Measurements from ENCODE around the gene TTK.

Gene TTK

DNA sequence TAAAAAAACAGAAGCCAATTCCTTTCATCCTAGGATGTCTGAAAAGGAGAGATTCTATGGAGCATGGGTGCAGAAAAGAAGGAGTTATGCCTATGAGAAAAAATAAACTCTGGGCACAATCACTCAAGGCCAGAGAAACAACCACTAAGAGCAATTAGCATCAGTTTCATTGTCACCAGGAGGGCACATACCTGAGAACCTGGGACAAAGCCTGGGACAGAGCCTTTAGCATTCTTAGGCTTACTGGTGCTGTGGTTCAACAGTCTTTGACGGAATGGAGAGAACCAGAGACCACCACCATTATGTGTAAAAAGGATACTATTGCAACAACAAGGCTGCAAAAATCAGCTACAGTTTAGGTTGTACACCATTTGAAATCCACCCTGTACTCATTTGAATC, 72.6 kb downstream of the TTK start:
- TF ChIP-seq CTCF (IDR thresholded peaks at IDR 0.05): no peak
- H3K9ac ChIP-seq: no peak overlapping the region

DNA sequence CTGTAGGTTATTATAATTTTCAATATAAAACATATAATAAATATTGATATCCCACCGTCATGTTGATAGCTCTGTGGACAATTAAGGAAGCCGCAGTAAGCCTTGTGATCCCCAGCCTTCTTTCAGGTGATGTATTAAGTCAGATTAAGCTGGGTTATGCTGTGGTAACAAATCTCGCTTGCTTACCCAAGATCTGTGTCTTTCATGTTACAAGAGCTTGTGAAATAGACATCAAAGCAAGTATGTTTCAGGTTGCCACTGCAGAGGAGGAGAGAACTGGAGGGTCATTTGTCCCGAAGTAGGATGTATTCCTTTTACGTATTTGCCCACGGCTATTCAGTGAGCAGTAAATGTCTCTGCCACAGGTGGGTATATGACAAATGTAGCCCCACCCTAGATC, 84.2 kb downstream of the TTK start:
- no peak for TF ChIP-seq CTCF (IDR thresholded peaks at IDR 0.05)
- H3K9ac ChIP-seq: no peak overlapping the region
- H3K4me2 ChIP-seq (ENCODE audit: low read length): no peak overlapping the region
- no peaks in the 10 kb centered on the region for H3K27me3 ChIP-seq (ENCODE audit: control insufficient read depth, insufficient read depth, low read length)
- H2AFZ ChIP-seq: no peak overlapping the region
- H3K4me1 ChIP-seq: no peaks in the 10 kb centered on the region
- H3K9me3 ChIP-seq (ENCODE audit: control insufficient read depth, low read length): no peaks in the 10 kb centered on the region
- no peaks in the 10 kb centered on the region for H3K79me2 ChIP-seq
- H3K27ac ChIP-seq: no peak overlapping the region
- no peak overlapping the region for H3K4me3 ChIP-seq (ENCODE audit: low read depth, low read length)
- no peaks in the 10 kb centered on the region for H3K36me3 ChIP-seq (ENCODE audit: control insufficient read depth, insufficient read depth, low read length)

More for the DNA sequence above, 72.6 kb downstream of the TTK start:
- Histone ChIP-seq H3K27me3 (ENCODE audit: control insufficient read depth, insufficient read depth, low read length) (no peaks in the 10 kb centered on the region), H2AFZ (no peak overlapping the region), H3K4me1 (no peaks in the 10 kb centered on the region), H3K36me3 (ENCODE audit: control insufficient read depth, insufficient read depth, low read length) (no peaks in the 10 kb centered on the region), H3K4me3 (ENCODE audit: low read depth, low read length) (no peak overlapping the region), H3K4me2 (ENCODE audit: low read length) (no peak overlapping the region), H3K79me2 (no peaks in the 10 kb centered on the region), H3K9me3 (ENCODE audit: control insufficient read depth, low read length) (no peaks in the 10 kb centered on the region), H3K27ac (no peak overlapping the region)

GRCh38 chr6:80091506-80091905, 87.1 kb downstream of the TTK start:
- Histone ChIP-seq H3K27me3 (ENCODE audit: control insufficient read depth, insufficient read depth, low read length) (no peaks in the 10 kb centered on the region), H3K9ac (no peak overlapping the region), H3K79me2 (no peaks in the 10 kb centered on the region), H3K9me3 (ENCODE audit: control insufficient read depth, low read length) (no peaks in the 10 kb centered on the region), H3K4me1 (no peaks in the 10 kb centered on the region), H3K4me3 (ENCODE audit: low read depth, low read length) (no peak overlapping the region), H3K36me3 (ENCODE audit: control insufficient read depth, insufficient read depth, low read length) (no peaks in the 10 kb centered on the region), H3K27ac (no peak overlapping the region), H3K4me2 (ENCODE audit: low read length) (no peak overlapping the region), H2AFZ (no peak overlapping the region)
- TF ChIP-seq CTCF (IDR thresholded peaks at IDR 0.05): no peak
